HT-29 (cell line): ENCODE data around the gene MSLN. TPM values are rescaled to one million over a fixed set of nuclear protein-coding genes. Genes with fewer than 3 reads are reported as not detected.
"Not testable (repeated sequence)": the region's sequence is repeated elsewhere in the genome, so short reads cannot be mapped to it uniquely, and the experiment has no call there.

Experiments
- DNase-seq: peaks from one replicate; pipeline ENCODE4 v3.0.0-alpha.2; 2015; ENCODE audit warnings: low spot score
- total RNA-seq: library from RNA; depleted of rRNA; stranded (reverse); fragments of >200 nt; shearing (Covaris generic); gene quantifications from 2 replicates; pipeline ENCODE4 v1.2.3, GENCODE V29; 2014

MSLN gene
- total RNA-seq, 1 experiment from 2014 or later, result 8.3 TPM

- DNase-seq, result no peak
Measured at GRCh38 chr16:734208-734980, 26.1 kb upstream of the MSLN start.

- no peak for DNase-seq
Measured at GRCh38 chr16:734981-735881, 25.3 kb upstream of the MSLN start.

- DNase-seq, result no peak
Measured at GRCh38 chr16:735982-736453, 24.5 kb upstream of the MSLN start.

GRCh38 chr16:736936-737481, 23.5 kb upstream of the MSLN start:
- no peak for DNase-seq

- no peak for DNase-seq
Measured at GRCh38 chr16:739560-740458, 20.7 kb upstream of the MSLN start.

- DNase-seq, result no peak
Measured at GRCh38 chr16:740459-740763, 20.1 kb upstream of the MSLN start.

GRCh38 chr16:740764-741505, 19.6 kb upstream of the MSLN start, which contains the start of gene CIAO3:
Gene CIAO3, minus strand, starts transcription at chr16:740997. Its CDS starts 12 bp downstream, at chr16:740985.
- DNase-seq, result peak; percentile 89

GRCh38 chr16:741986-742629, 18.4 kb upstream of the MSLN start:
- no peak for DNase-seq

GRCh38 chr16:742894-743293, 17.6 kb upstream of the MSLN start:
- not testable (repeated sequence) for DNase-seq

- DNase-seq, result no peak
Measured at GRCh38 chr16:743794-744500, 16.6 kb upstream of the MSLN start.

- peak; percentile 53 for DNase-seq
Measured at GRCh38 chr16:745739-746138, 14.8 kb upstream of the MSLN start.

- DNase-seq, result no peak
Measured at GRCh38 chr16:746637-747036, 13.9 kb upstream of the MSLN start.

- no peak for DNase-seq
Measured at GRCh38 chr16:747978-748746, 12.4 kb upstream of the MSLN start.

- no peak for DNase-seq
Measured at GRCh38 chr16:749010-749409, 11.5 kb upstream of the MSLN start.

- DNase-seq, result no peak
Measured at GRCh38 chr16:750485-750884, 10.0 kb upstream of the MSLN start.

- no peak for DNase-seq
Measured at GRCh38 chr16:751152-752006, 9.2 kb upstream of the MSLN start.

GRCh38 chr16:752007-752312, 8.6 kb upstream of the MSLN start:
- DNase-seq, result no peak

GRCh38 chr16:754121-754607, 6.4 kb upstream of the MSLN start:
- DNase-seq, result not testable (repeated sequence)
